Measurements from ENCODE around the gene COL5A1. TPM values are rescaled to one million over a fixed set of nuclear protein-coding genes. Genes with fewer than 3 reads are reported as not detected.
A peak's percentile ranks its signal among the peaks of the same experiment; 100 is the strongest.
"Not testable (repeated sequence)": the region's sequence is repeated elsewhere in the genome, so short reads cannot be mapped to it uniquely, and the experiment has no call there.

COL5A1 gene
- total RNA-seq, 1 donor, result 188 TPM

GRCh38 chr9:134666831-134667230 is 25.2 kb downstream of the COL5A1 start:
- peak; percentile 38 for DNase-seq (ENCODE audit: low read depth)
- no peak for TF ChIP-seq CTCF (IDR thresholded peaks at IDR 0.05; ENCODE audit: insufficient read depth, low read length)
- no peak overlapping the region for H3K4me3 ChIP-seq (ENCODE audit: low read depth, low read length)

DNA sequence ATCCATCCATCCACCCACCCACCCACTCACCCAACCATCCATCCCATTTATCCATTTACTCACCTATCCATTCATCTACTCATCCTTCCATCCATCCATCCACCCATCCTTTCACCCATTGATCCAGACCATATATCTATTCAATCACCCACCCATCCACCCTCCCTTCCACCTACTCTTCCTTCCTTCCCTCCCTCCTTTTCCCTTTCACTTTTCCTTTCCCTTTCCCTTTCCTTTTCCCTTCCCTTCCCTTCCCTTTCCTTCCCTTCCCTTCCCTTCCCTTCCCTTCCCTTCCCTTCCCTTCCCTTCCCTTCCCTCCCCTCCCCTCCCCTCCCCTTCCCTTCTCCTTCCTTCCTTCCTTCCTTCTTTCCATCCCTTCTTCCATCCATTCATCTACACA is 27.4 kb downstream of the COL5A1 start:
- DNase-seq (ENCODE audit: low read depth); H3K4me3 ChIP-seq (ENCODE audit: low read depth, low read length): not testable (repeated sequence)

- no peak for TF ChIP-seq CTCF (IDR thresholded peaks at IDR 0.05; ENCODE audit: insufficient read depth, low read length)
- DNase-seq (ENCODE audit: low read depth), result no peak
- H3K4me3 ChIP-seq (ENCODE audit: low read depth, low read length), result no peak overlapping the region
Measured at GRCh38 chr9:134669399-134669955, 27.9 kb downstream of the COL5A1 start.

GRCh38 chr9:134670042-134670525 is 28.5 kb downstream of the COL5A1 start:
- TF ChIP-seq CTCF (IDR thresholded peaks at IDR 0.05; ENCODE audit: insufficient read depth, low read length), result no peak
- no peak overlapping the region for H3K4me3 ChIP-seq (ENCODE audit: low read depth, low read length)
- peak; percentile 94 for DNase-seq (ENCODE audit: low read depth)

GRCh38 chr9:134670851-134671281 is 29.3 kb downstream of the COL5A1 start:
- DNase-seq (ENCODE audit: low read depth), result no peak
- no peak overlapping the region for H3K4me3 ChIP-seq (ENCODE audit: low read depth, low read length)
- TF ChIP-seq CTCF (IDR thresholded peaks at IDR 0.05; ENCODE audit: insufficient read depth, low read length), result no peak

DNA sequence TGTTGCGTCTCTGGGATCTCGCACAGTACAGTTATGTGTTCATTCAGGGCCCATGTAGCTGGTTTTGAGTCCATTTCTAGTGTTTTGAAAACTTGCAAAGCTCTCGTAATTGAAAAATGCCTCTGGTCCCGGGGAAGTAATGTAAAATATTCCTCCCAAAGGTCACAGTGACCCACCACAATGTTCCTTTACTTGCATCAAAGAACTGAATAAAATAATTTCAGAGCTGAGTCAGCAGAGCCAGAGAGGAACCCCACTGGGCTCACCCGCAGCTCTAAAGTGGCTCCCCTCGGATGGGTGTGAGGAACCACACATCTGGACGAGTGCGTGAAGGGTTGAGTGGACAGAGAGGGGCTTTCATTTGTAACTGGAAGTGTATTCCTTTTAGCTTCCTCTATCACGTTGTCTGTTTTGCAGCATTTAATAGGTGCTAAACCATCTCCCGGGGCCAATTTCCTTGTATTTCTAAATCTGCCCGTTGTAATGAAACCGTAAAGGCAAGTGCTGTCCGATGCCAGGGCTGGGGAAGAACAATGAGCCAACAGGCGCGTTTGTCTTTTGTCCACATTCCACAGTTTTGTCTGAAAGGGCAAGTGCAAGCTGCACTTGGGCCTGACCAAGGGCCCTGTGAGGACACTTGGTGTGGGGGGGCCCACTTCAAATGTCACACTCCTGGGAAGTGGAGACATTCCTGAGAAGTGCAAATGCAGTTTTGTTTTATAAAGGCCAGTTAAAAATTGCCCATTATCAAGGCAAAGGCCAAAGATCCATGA is 29.9 kb downstream of the COL5A1 start:
- H3K4me3 ChIP-seq (ENCODE audit: low read depth, low read length), result no peak overlapping the region
- TF ChIP-seq CTCF (IDR thresholded peaks at IDR 0.05; ENCODE audit: insufficient read depth, low read length), result no peak
- DNase-seq (ENCODE audit: low read depth), result peak; percentile 35

DNA sequence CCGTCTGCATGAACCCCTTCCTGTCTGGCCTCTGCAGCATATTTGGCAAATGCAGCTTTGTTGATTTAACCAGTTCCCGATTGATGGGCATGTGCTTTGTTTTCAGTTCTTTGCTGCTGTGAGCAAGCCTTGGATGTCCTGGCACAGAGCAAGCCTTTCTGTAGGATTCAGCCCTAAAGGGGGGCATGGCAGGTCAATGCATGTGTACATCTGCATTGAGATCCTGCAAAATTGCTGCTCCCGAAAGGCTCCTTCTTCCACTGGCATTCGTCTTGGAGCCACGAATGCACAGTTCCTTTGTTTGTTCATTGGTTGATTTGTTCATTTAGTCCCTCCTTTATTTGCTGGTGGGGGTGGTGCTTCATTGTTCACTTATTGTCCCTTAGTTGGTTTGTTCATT is 34.8 kb downstream of the COL5A1 start:
- TF ChIP-seq CTCF (IDR thresholded peaks at IDR 0.05; ENCODE audit: insufficient read depth, low read length), result no peak
- no peak overlapping the region for H3K4me3 ChIP-seq (ENCODE audit: low read depth, low read length)

More for the DNA sequence above, 34.8 kb downstream of the COL5A1 start:
- DNase-seq (ENCODE audit: low read depth), result no peak
